Measurements from ENCODE around the gene LACTB. TPM values are rescaled to one million over a fixed set of nuclear protein-coding genes. Genes with fewer than 3 reads are reported as not detected.

Gene LACTB
- total and polyA plus RNA-seq, 2 of the 13 experiments (the other 11 are each of a cell fraction or from before 2014, with no cell fraction given): 14.8 to 23.0 TPM

GRCh38 chr15:63112871-63113270 lies 8.8 kb upstream of the LACTB start:
- Histone ChIP-seq H4K20me1 (ENCODE audit: insufficient read depth, low read length) (no peaks in the 10 kb centered on the region), H3K9ac (ENCODE audit: insufficient read depth, low read depth, low read length) (no peak overlapping the region), H3K4me3 (replicated peaks in 1 of 3; ENCODE audit: insufficient read depth in 1 of 3, low read depth in 2 of 3, low read length in 3 of 3) (no peak overlapping the region), H2AFZ (ENCODE audit: low read length) (no peak overlapping the region), H3K79me2 (ENCODE audit: insufficient read depth, low read length) (no peaks in the 10 kb centered on the region), H3K9me3 (ENCODE audit: low read length) (no peaks in the 10 kb centered on the region), H3K27ac (ENCODE audit: extremely low read length, insufficient read depth, low read length) (no peak overlapping the region), H3K4me1 (ENCODE audit: insufficient read depth, low read length) (peaks cover 49% of the 10 kb centered on the region), H3K4me2 (ENCODE audit: low read depth, low read length) (no peak overlapping the region), H3K27me3 (ENCODE audit: control insufficient read depth in 1 of 2, insufficient read depth in 2 of 2, low read length in 2 of 2) (no peaks in the 10 kb centered on the region), H3K36me3 (replicated peaks in 1 of 2; ENCODE audit: control insufficient read depth in 1 of 2, insufficient read depth in 2 of 2, low read length in 2 of 2) (no peaks in the 10 kb centered on the region)
- ATAC-seq: no peak
- no peak for FAIRE-seq
- no TSS peak for BruUV-seq (replicated peaks)
- intact Hi-C loops (cut with micrococcal nuclease; ENCODE audit: unreplicated experiment): no loop called here
- no peak for DNase-seq (ENCODE audit: low spot score)
- in situ Hi-C loops (cut with HindIII; ENCODE audit: extremely low pct_ligation_motif_present, low pct_unique_long_range_greater_than_20kb): no loop called here
- WGBS (ENCODE audit: low lambda C conversion rate): 66% methylated on average over 3 of the region's 3 CpGs
- ChIA-PET CTCF (ENCODE audit: low intra/inter-chr PET ratio, low total read pairs) (no interaction called here), POLR2A (no interaction called here)
- no peak for TF ChIP-seq ZNF710 (CRISPR knock-in tag; IDR thresholded peaks at IDR 0.05; ENCODE audit: borderline replicate concordance)
- TF ChIP-seq, protein P1, sequence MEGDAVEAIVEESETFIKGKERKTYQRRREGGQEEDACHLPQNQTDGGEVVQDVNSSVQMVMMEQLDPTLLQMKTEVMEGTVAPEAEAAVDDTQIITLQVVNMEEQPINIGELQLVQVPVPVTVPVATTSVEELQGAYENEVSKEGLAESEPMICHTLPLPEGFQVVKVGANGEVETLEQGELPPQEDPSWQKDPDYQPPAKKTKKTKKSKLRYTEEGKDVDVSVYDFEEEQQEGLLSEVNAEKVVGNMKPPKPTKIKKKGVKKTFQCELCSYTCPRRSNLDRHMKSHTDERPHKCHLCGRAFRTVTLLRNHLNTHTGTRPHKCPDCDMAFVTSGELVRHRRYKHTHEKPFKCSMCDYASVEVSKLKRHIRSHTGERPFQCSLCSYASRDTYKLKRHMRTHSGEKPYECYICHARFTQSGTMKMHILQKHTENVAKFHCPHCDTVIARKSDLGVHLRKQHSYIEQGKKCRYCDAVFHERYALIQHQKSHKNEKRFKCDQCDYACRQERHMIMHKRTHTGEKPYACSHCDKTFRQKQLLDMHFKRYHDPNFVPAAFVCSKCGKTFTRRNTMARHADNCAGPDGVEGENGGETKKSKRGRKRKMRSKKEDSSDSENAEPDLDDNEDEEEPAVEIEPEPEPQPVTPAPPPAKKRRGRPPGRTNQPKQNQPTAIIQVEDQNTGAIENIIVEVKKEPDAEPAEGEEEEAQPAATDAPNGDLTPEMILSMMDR (CRISPR knock-in tag; IDR thresholded peaks at IDR 0.05): no peak
- TF ChIP-seq, protein P2, sequence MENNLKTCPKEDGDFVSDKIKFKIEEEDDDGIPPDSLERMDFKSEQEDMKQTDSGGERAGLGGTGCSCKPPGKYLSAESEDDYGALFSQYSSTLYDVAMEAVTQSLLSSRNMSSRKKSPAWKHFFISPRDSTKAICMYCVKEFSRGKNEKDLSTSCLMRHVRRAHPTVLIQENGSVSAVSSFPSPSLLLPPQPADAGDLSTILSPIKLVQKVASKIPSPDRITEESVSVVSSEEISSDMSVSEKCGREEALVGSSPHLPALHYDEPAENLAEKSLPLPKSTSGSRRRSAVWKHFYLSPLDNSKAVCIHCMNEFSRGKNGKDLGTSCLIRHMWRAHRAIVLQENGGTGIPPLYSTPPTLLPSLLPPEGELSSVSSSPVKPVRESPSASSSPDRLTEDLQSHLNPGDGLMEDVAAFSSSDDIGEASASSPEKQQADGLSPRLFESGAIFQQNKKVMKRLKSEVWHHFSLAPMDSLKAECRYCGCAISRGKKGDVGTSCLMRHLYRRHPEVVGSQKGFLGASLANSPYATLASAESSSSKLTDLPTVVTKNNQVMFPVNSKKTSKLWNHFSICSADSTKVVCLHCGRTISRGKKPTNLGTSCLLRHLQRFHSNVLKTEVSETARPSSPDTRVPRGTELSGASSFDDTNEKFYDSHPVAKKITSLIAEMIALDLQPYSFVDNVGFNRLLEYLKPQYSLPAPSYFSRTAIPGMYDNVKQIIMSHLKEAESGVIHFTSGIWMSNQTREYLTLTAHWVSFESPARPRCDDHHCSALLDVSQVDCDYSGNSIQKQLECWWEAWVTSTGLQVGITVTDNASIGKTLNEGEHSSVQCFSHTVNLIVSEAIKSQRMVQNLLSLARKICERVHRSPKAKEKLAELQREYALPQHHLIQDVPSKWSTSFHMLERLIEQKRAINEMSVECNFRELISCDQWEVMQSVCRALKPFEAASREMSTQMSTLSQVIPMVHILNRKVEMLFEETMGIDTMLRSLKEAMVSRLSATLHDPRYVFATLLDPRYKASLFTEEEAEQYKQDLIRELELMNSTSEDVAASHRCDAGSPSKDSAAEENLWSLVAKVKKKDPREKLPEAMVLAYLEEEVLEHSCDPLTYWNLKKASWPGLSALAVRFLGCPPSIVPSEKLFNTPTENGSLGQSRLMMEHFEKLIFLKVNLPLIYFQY (CRISPR knock-in tag; IDR thresholded peaks at IDR 0.05; ENCODE audit: borderline replicate concordance): no peak
- TF ChIP-seq HDAC6 (IDR thresholded peaks at IDR 0.05; ENCODE audit: low read depth, low read length): no peak
- no peak for TF ChIP-seq ZNF614 (CRISPR knock-in tag; IDR thresholded peaks at IDR 0.05; ENCODE audit: borderline replicate concordance)
- no peak for TF ChIP-seq MBNL3 (CRISPR knock-in tag; conservative IDR thresholded peaks at IDR 0.05)
- TF ChIP-seq, protein P3, sequence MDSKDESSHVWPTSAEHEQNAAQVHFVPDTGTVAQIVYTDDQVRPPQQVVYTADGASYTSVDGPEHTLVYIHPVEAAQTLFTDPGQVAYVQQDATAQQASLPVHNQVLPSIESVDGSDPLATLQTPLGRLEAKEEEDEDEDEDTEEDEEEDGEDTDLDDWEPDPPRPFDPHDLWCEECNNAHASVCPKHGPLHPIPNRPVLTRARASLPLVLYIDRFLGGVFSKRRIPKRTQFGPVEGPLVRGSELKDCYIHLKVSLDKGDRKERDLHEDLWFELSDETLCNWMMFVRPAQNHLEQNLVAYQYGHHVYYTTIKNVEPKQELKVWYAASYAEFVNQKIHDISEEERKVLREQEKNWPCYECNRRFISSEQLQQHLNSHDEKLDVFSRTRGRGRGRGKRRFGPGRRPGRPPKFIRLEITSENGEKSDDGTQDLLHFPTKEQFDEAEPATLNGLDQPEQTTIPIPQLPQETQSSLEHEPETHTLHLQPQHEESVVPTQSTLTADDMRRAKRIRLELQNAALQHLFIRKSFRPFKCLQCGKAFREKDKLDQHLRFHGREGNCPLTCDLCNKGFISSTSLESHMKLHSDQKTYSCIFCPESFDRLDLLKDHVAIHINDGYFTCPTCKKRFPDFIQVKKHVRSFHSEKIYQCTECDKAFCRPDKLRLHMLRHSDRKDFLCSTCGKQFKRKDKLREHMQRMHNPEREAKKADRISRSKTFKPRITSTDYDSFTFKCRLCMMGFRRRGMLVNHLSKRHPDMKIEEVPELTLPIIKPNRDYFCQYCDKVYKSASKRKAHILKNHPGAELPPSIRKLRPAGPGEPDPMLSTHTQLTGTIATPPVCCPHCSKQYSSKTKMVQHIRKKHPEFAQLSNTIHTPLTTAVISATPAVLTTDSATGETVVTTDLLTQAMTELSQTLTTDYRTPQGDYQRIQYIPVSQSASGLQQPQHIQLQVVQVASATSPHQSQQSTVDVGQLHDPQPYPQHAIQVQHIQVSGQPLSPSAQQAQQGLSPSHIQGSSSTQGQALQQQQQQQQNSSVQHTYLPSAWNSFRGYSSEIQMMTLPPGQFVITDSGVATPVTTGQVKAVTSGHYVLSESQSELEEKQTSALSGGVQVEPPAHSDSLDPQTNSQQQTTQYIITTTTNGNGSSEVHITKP (CRISPR knock-in tag; IDR thresholded peaks at IDR 0.05; ENCODE audit: low read depth): no peak
- TF ChIP-seq ONECUT2 (CRISPR knock-in tag; IDR thresholded peaks at IDR 0.05): no peak
- no peak for TF ChIP-seq THAP9 (CRISPR knock-in tag; IDR thresholded peaks at IDR 0.05; ENCODE audit: borderline replicate concordance)

All from HepG2 (cell line).